Mesendoderm (in vitro differentiated cells): ENCODE data around the gene GPR35.

ENCODE experiments used
- DNase-seq: peaks from one replicate; pipeline ENCODE4 v3.0.0; 2013
- H2AK5ac ChIP-seq: 2 replicates; pipeline ENCODE4 v1.6.1; 2013; ENCODE audit warnings: low read length, inconsistent platforms
- H2BK120ac ChIP-seq: 2 replicates; pipeline ENCODE4 v1.6.1; 2013; ENCODE audit warnings: low read depth, mild to moderate bottlenecking, low read length, moderate library complexity, mixed read lengths
- H2BK15ac ChIP-seq: replicated peaks from 2 replicates; pipeline ENCODE4 v1.6.1; 2013; ENCODE audit warnings: low read depth, mild to moderate bottlenecking, moderate library complexity
- H2BK5ac ChIP-seq: 2 replicates; pipeline ENCODE4 v1.6.1; 2013; ENCODE audit warnings: low read length, inconsistent platforms
- H3K18ac ChIP-seq: 2 replicates; pipeline ENCODE4 v1.6.1; 2013; ENCODE audit warnings: mild to moderate bottlenecking, low read length, mixed read lengths
- H3K23ac ChIP-seq: one replicate; pipeline ENCODE4 v1.6.1; 2013; ENCODE audit warnings: low read length
- H3K27ac ChIP-seq: 2 replicates; pipeline ENCODE4 v1.5.1; 2013; ENCODE audit warnings: low read depth, mild to moderate bottlenecking, inconsistent platforms, low read length, moderate library complexity
- H3K27me3 ChIP-seq: 2 replicates; pipeline ENCODE4 v1.6.1; 2013; ENCODE audit warnings: low read length, control low read depth, mild to moderate bottlenecking, inconsistent platforms; ENCODE audit not compliant: insufficient read depth, poor library complexity
- H3K36me3 ChIP-seq: 2 replicates; pipeline ENCODE4 v1.6.1; 2013; ENCODE audit warnings: low read length, inconsistent platforms; ENCODE audit not compliant: control insufficient read depth, insufficient read depth
- H3K4ac ChIP-seq: one replicate; pipeline ENCODE4 v1.6.1; 2013; ENCODE audit warnings: low read depth, mild to moderate bottlenecking, low read length, moderate library complexity
- H3K4me1 ChIP-seq: 2 replicates; pipeline ENCODE4 v1.6.1; 2013; ENCODE audit warnings: low read depth, low read length, inconsistent platforms; ENCODE audit not compliant: control insufficient read depth
- H3K4me2 ChIP-seq: 2 replicates; pipeline ENCODE4 v1.6.1; 2013; ENCODE audit warnings: low read length
- H3K4me3 ChIP-seq: 2 replicates; pipeline ENCODE4 v1.5.1; 2013; ENCODE audit warnings: mild to moderate bottlenecking, low read length
- H3K56ac ChIP-seq: one replicate; pipeline ENCODE4 v1.6.1; 2013; ENCODE audit warnings: low read length
- H3K79me1 ChIP-seq: 2 replicates; pipeline ENCODE4 v1.6.1; 2013; ENCODE audit warnings: low read length, inconsistent platforms
- H3K79me2 ChIP-seq: 2 replicates; pipeline ENCODE4 v1.6.1; 2013; ENCODE audit warnings: mild to moderate bottlenecking, low read length; ENCODE audit not compliant: control insufficient read depth, insufficient read depth
- H3K9ac ChIP-seq: 2 replicates; pipeline ENCODE4 v1.6.1; 2013; ENCODE audit warnings: low read length, inconsistent platforms
- H4K5ac ChIP-seq: one replicate; pipeline ENCODE4 v1.6.1; 2013; ENCODE audit warnings: low read length
- H4K8ac ChIP-seq: one replicate; pipeline ENCODE4 v1.6.1; 2013; ENCODE audit warnings: low read depth, mild to moderate bottlenecking, control low read depth, low read length, moderate library complexity
- WGBS: extraction: QIAGEN DNeasy Blood & Tissue Kit; methylation state at CpG from one replicate; pipeline ENCODE4 v1.1.7; 2013; ENCODE audit warnings: low lambda C conversion rate, missing lambda C conversion rate; ENCODE audit not compliant: insufficient coverage; ENCODE audit errors: extremely low coverage; 5-methylcytosine and 5-hydroxymethylcytosine counted together

GPR35 gene

GRCh38 chr2:240604939-240605716, 20.2 kb upstream of the GPR35 start:
- no peak overlapping the region for H2BK120ac ChIP-seq
- no peak overlapping the region for H3K4me3 ChIP-seq

GRCh38 chr2:240605867-240606743, 19.2 kb upstream of the GPR35 start:
- Histone ChIP-seq H2AK5ac (no peak overlapping the region), H3K79me1 (no peaks in the 10 kb centered on the region), H4K8ac (no peak overlapping the region), H4K5ac (no peak overlapping the region), H2BK120ac (no peak overlapping the region), H3K4me2 (no peak overlapping the region), H3K18ac (no peak overlapping the region), H3K4me1 (no peaks in the 10 kb centered on the region), H3K27ac (no peak overlapping the region), H3K56ac (no peak overlapping the region), H2BK15ac (no peak overlapping the region), H3K9ac (no peak overlapping the region), H2BK5ac (no peak overlapping the region), H3K23ac (no peak overlapping the region), H3K36me3 (no peaks in the 10 kb centered on the region), H3K4me3 (no peak overlapping the region), H3K4ac (no peak overlapping the region), H3K79me2 (no peaks in the 10 kb centered on the region), H3K27me3 (no peaks in the 10 kb centered on the region)
- WGBS, result no CpG with 5 or more reads among the region's 12 CpGs
- no peak for DNase-seq

More at GRCh38 chr2:240604939-240605716, 20.2 kb upstream of the GPR35 start:
- Histone ChIP-seq H3K27ac (no peak overlapping the region), H3K56ac (no peak overlapping the region), H3K4me1 (no peaks in the 10 kb centered on the region), H4K8ac (no peak overlapping the region), H2BK15ac (no peak overlapping the region), H3K23ac (no peak overlapping the region), H3K4me2 (no peak overlapping the region), H3K27me3 (no peaks in the 10 kb centered on the region), H4K5ac (no peak overlapping the region), H3K36me3 (no peaks in the 10 kb centered on the region), H2BK5ac (no peak overlapping the region), H3K79me1 (no peaks in the 10 kb centered on the region), H3K18ac (no peak overlapping the region), H3K9ac (no peak overlapping the region), H2AK5ac (no peak overlapping the region), H3K4ac (no peak overlapping the region), H3K79me2 (no peaks in the 10 kb centered on the region)
- DNase-seq, result no peak
- no CpG with 5 or more reads among the region's 19 CpGs for WGBS

- no peak for DNase-seq
Measured at GRCh38 chr2:240611601-240612210, 13.6 kb upstream of the GPR35 start.

GRCh38 chr2:240613781-240614180, 11.5 kb upstream of the GPR35 start:
- Histone ChIP-seq H3K4me1 (no peaks in the 10 kb centered on the region), H4K5ac (no peak overlapping the region), H3K18ac (no peak overlapping the region), H2BK120ac (no peak overlapping the region), H2BK5ac (no peak overlapping the region), H3K27ac (no peak overlapping the region), H3K23ac (no peak overlapping the region), H3K36me3 (no peaks in the 10 kb centered on the region), H3K79me1 (no peaks in the 10 kb centered on the region), H3K56ac (no peak overlapping the region), H3K4ac (no peak overlapping the region), H2BK15ac (no peak overlapping the region), H3K4me2 (no peak overlapping the region), H3K9ac (no peak overlapping the region), H3K4me3 (no peak overlapping the region), H4K8ac (no peak overlapping the region), H2AK5ac (no peak overlapping the region), H3K79me2 (no peaks in the 10 kb centered on the region), H3K27me3 (no peaks in the 10 kb centered on the region)
- 100% methylated on average over 2 of the region's 4 CpGs for WGBS
- DNase-seq, result no peak

More at GRCh38 chr2:240611601-240612210, 13.6 kb upstream of the GPR35 start:
- Histone ChIP-seq H3K36me3 (no peaks in the 10 kb centered on the region), H3K18ac (no peak overlapping the region), H3K79me2 (no peaks in the 10 kb centered on the region), H3K4me3 (no peak overlapping the region), H3K79me1 (no peaks in the 10 kb centered on the region), H4K5ac (no peak overlapping the region), H2BK120ac (no peak overlapping the region), H3K27ac (no peak overlapping the region), H2BK5ac (no peak overlapping the region), H4K8ac (no peak overlapping the region), H3K9ac (no peak overlapping the region), H2BK15ac (no peak overlapping the region), H3K4me2 (no peak overlapping the region), H3K56ac (no peak overlapping the region), H3K4ac (no peak overlapping the region), H3K4me1 (no peaks in the 10 kb centered on the region), H3K27me3 (no peaks in the 10 kb centered on the region), H2AK5ac (no peak overlapping the region), H3K23ac (no peak overlapping the region)
- no CpG with 5 or more reads among the region's 10 CpGs for WGBS

- no peak overlapping the region for H3K23ac ChIP-seq
- no peak overlapping the region for H3K9ac ChIP-seq
- no peaks in the 10 kb centered on the region for H3K79me1 ChIP-seq
- no peak overlapping the region for H2BK5ac ChIP-seq
- no peak overlapping the region for H2BK120ac ChIP-seq
- DNase-seq, result no peak
- H3K4me2 ChIP-seq, result no peak overlapping the region
- H2AK5ac ChIP-seq, result no peak overlapping the region
- WGBS, result 100% methylated on average over 1 of the region's 9 CpGs
- no peaks in the 10 kb centered on the region for H3K4me1 ChIP-seq
- no peak overlapping the region for H3K27ac ChIP-seq
- no peak overlapping the region for H4K8ac ChIP-seq
- no peak overlapping the region for H4K5ac ChIP-seq
- no peak overlapping the region for H3K4ac ChIP-seq
- H3K79me2 ChIP-seq, result no peaks in the 10 kb centered on the region
- H3K36me3 ChIP-seq, result no peaks in the 10 kb centered on the region
- no peaks in the 10 kb centered on the region for H3K27me3 ChIP-seq
- no peak overlapping the region for H2BK15ac ChIP-seq
- H3K56ac ChIP-seq, result no peak overlapping the region
- H3K18ac ChIP-seq, result no peak overlapping the region
- H3K4me3 ChIP-seq, result no peak overlapping the region
Measured at GRCh38 chr2:240614391-240614790, 10.9 kb upstream of the GPR35 start.
